GM23338 (cell line): Measurements from ENCODE around the gene LACC1. TPM values are rescaled to one million over a fixed set of nuclear protein-coding genes. Genes with fewer than 3 reads are reported as not detected.

Experiments used
- JUNB ChIP-seq: IDR thresholded peaks from one replicate; pipeline ENCODE4 v1.6.1; 2016; ENCODE audit warnings: antibody characterized with exemption; ENCODE audit not compliant: unreplicated experiment
- NANOG ChIP-seq: IDR thresholded peaks from 2 replicates; pipeline ENCODE4 v1.6.1; 2016; ENCODE audit warnings: antibody characterized with exemption, borderline replicate concordance
- ZNF114 ChIP-seq: fragments of 250-450 bp; sonication (Bioruptor Pico); IDR thresholded peaks from 2 replicates; pipeline ENCODE4 v1.5.0; 2020; ENCODE audit warnings: mild to moderate bottlenecking, moderate library complexity
- polyA plus RNA-seq: library from polyadenylated mRNA; unstranded; fragments of >200 nt; fragmentation: Nextera tagmentation; extraction: Ambion mirVana; gene quantifications from 2 replicates; pipeline ENCODE4 v1.2.1, GENCODE V29; 2016
- total RNA-seq: library from RNA; depleted of rRNA; stranded (reverse); fragments of >200 nt; shearing (Covaris generic); gene quantifications from 2 replicates; pipeline ENCODE4 v1.2.3, GENCODE V29; 2014
- TF ChIP-seq, protein P1 (sequence below): fragments of 250-450 bp; sonication (Bioruptor Pico); IDR thresholded peaks from 2 replicates; pipeline ENCODE4 v1.5.0; 2020; ENCODE audit warnings: mild to moderate bottlenecking, moderate library complexity
- TF ChIP-seq, protein P2 (sequence below): IDR thresholded peaks from 2 replicates; pipeline ENCODE4 v1.6.1; 2016; ENCODE audit warnings: antibody characterized with exemption
- TF ChIP-seq, protein P3 (sequence below): IDR thresholded peaks from one replicate; pipeline ENCODE4 v1.6.1; 2018; ENCODE audit warnings: antibody characterized with exemption; ENCODE audit not compliant: unreplicated experiment

Gene LACC1
- total and polyA plus RNA-seq, 2 experiments from 2014 or later: 4.4 to 4.6 TPM

DNA sequence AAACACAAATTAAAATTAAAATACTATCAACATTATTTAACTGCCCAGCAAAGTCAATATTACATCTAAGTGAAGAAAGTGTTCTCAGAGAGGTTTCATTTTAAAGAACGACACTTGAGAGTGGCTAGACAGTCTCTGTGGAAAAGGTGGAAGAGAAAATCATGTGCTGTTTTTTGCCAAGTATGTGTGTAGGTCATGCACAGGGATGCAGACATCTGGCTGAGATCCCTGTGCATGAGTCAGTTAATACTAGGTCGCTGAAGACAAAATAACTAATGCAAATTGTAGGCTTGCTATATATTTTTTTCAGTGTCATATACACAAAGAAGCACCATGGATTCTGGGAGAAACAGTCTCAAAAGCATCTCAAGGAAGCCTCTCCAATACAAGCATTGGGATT, 48.6 kb upstream of the LACC1 start (continued):
- TF ChIP-seq, protein P1, sequence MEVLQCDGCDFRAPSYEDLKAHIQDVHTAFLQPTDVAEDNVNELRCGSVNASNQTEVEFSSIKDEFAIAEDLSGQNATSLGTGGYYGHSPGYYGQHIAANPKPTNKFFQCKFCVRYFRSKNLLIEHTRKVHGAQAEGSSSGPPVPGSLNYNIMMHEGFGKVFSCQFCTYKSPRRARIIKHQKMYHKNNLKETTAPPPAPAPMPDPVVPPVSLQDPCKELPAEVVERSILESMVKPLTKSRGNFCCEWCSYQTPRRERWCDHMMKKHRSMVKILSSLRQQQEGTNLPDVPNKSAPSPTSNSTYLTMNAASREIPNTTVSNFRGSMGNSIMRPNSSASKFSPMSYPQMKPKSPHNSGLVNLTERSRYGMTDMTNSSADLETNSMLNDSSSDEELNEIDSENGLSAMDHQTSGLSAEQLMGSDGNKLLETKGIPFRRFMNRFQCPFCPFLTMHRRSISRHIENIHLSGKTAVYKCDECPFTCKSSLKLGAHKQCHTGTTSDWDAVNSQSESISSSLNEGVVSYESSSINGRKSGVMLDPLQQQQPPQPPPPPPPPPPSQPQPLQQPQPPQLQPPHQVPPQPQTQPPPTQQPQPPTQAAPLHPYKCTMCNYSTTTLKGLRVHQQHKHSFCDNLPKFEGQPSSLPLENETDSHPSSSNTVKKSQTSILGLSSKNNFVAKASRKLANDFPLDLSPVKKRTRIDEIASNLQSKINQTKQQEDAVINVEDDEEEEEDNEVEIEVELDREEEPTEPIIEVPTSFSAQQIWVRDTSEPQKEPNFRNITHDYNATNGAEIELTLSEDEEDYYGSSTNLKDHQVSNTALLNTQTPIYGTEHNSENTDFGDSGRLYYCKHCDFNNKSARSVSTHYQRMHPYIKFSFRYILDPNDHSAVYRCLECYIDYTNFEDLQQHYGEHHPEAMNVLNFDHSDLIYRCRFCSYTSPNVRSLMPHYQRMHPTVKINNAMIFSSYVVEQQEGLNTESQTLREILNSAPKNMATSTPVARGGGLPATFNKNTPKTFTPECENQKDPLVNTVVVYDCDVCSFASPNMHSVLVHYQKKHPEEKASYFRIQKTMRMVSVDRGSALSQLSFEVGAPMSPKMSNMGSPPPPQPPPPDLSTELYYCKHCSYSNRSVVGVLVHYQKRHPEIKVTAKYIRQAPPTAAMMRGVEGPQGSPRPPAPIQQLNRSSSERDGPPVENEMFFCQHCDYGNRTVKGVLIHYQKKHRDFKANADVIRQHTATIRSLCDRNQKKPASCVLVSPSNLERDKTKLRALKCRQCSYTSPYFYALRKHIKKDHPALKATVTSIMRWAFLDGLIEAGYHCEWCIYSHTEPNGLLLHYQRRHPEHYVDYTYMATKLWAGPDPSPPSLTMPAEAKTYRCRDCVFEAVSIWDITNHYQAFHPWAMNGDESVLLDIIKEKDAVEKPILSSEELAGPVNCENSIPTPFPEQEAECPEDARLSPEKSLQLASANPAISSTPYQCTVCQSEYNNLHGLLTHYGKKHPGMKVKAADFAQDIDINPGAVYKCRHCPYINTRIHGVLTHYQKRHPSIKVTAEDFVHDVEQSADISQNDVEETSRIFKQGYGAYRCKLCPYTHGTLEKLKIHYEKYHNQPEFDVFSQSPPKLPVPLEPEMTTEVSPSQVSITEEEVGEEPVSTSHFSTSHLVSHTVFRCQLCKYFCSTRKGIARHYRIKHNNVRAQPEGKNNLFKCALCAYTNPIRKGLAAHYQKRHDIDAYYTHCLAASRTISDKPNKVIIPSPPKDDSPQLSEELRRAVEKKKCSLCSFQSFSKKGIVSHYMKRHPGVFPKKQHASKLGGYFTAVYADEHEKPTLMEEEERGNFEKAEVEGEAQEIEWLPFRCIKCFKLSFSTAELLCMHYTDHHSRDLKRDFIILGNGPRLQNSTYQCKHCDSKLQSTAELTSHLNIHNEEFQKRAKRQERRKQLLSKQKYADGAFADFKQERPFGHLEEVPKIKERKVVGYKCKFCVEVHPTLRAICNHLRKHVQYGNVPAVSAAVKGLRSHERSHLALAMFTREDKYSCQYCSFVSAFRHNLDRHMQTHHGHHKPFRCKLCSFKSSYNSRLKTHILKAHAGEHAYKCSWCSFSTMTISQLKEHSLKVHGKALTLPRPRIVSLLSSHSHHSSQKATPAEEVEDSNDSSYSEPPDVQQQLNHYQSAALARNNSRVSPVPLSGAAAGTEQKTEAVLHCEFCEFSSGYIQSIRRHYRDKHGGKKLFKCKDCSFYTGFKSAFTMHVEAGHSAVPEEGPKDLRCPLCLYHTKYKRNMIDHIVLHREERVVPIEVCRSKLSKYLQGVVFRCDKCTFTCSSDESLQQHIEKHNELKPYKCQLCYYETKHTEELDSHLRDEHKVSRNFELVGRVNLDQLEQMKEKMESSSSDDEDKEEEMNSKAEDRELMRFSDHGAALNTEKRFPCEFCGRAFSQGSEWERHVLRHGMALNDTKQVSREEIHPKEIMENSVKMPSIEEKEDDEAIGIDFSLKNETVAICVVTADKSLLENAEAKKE (CRISPR knock-in tag): no peak
- no peak for TF ChIP-seq ZNF114 (CRISPR knock-in tag)
- TF ChIP-seq, protein P2, sequence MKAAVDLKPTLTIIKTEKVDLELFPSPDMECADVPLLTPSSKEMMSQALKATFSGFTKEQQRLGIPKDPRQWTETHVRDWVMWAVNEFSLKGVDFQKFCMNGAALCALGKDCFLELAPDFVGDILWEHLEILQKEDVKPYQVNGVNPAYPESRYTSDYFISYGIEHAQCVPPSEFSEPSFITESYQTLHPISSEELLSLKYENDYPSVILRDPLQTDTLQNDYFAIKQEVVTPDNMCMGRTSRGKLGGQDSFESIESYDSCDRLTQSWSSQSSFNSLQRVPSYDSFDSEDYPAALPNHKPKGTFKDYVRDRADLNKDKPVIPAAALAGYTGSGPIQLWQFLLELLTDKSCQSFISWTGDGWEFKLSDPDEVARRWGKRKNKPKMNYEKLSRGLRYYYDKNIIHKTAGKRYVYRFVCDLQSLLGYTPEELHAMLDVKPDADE: no peak
- TF ChIP-seq NANOG: no peak
- TF ChIP-seq, protein P3, sequence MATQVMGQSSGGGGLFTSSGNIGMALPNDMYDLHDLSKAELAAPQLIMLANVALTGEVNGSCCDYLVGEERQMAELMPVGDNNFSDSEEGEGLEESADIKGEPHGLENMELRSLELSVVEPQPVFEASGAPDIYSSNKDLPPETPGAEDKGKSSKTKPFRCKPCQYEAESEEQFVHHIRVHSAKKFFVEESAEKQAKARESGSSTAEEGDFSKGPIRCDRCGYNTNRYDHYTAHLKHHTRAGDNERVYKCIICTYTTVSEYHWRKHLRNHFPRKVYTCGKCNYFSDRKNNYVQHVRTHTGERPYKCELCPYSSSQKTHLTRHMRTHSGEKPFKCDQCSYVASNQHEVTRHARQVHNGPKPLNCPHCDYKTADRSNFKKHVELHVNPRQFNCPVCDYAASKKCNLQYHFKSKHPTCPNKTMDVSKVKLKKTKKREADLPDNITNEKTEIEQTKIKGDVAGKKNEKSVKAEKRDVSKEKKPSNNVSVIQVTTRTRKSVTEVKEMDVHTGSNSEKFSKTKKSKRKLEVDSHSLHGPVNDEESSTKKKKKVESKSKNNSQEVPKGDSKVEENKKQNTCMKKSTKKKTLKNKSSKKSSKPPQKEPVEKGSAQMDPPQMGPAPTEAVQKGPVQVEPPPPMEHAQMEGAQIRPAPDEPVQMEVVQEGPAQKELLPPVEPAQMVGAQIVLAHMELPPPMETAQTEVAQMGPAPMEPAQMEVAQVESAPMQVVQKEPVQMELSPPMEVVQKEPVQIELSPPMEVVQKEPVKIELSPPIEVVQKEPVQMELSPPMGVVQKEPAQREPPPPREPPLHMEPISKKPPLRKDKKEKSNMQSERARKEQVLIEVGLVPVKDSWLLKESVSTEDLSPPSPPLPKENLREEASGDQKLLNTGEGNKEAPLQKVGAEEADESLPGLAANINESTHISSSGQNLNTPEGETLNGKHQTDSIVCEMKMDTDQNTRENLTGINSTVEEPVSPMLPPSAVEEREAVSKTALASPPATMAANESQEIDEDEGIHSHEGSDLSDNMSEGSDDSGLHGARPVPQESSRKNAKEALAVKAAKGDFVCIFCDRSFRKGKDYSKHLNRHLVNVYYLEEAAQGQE: no peak
- TF ChIP-seq JUNB: no peak
